Tibial nerve (tissue), 4 donors: ENCODE measurements around the gene PEX19.

Experiments
- EP300 ChIP-seq, 2 donors: sonication (generic); formaldehyde crosslinking; IDR thresholded peaks; one replicate each; pipeline ENCODE4 v1.6.1; 2017; ENCODE audit warnings: antibody characterized with exemption in 2 of 2, mild to moderate bottlenecking in 1 of 2
- TF ChIP-seq, protein P1 (sequence below), 5 experiments: fragments of 200-600 bp in 3 of 5; fragments of 450-650 bp in 2 of 5; sonication (generic) in 3 of 5; IDR thresholded peaks; one replicate each; pipeline ENCODE4 v1.5.1; 2016 to 2019; ENCODE audit warnings: antibody characterized with exemption in 5 of 5, mild to moderate bottlenecking in 3 of 5, moderate library complexity in 2 of 5

DNA sequence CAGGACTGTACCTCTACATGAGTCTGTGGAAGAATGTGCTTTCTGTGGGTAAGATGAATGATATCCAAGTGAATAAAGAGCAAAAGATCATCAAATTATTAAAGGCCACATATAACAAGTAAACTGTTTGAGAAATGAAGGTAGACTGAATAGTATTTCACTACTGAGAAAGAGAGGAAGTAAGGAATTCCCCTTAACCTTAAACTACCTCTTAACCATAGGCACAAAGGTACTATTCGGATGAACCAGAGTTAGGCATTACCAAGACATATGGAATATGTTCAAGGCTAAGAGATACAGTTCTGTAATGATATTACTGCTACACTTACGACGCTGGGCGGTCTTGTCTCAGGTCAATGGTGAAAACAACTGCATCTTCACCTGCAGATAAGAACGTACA is 48.1 kb downstream of the PEX19 start:
- no peak for TF ChIP-seq EP300 (IDR thresholded peaks at IDR 0.05)
- TF ChIP-seq, protein P1, sequence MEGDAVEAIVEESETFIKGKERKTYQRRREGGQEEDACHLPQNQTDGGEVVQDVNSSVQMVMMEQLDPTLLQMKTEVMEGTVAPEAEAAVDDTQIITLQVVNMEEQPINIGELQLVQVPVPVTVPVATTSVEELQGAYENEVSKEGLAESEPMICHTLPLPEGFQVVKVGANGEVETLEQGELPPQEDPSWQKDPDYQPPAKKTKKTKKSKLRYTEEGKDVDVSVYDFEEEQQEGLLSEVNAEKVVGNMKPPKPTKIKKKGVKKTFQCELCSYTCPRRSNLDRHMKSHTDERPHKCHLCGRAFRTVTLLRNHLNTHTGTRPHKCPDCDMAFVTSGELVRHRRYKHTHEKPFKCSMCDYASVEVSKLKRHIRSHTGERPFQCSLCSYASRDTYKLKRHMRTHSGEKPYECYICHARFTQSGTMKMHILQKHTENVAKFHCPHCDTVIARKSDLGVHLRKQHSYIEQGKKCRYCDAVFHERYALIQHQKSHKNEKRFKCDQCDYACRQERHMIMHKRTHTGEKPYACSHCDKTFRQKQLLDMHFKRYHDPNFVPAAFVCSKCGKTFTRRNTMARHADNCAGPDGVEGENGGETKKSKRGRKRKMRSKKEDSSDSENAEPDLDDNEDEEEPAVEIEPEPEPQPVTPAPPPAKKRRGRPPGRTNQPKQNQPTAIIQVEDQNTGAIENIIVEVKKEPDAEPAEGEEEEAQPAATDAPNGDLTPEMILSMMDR (IDR thresholded peaks at IDR 0.05) = no peak
